ENCODE data around the gene TEX264.
"Not testable (repeated sequence)": the region's sequence is repeated elsewhere in the genome, so short reads cannot be mapped to it uniquely, and the experiment has no call there.

The TEX264 gene

DNA sequence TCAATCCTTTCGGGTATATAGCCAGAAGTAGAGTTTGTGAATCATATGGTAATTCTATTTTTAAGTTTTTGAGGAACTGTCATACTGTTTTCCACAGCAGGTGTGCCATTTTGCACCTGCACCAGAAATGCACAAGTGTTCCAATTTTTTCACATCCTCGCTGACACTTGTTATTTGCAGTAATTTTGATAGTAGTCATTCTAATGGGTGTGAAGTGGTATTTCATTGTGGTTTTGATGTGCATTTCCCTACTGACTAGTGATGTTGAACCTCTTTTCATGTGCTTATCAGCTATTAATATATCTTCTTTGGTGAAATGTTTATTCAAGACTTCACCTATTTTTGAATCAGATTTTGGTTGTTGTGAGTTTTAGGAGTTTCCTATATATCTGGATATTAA is 64.9 kb downstream of the TEX264 start:
- H3K4me2 ChIP-seq (ENCODE audit: low read depth, low read length, poor library complexity, severe bottlenecking): no peak overlapping the region
- no peaks in the 10 kb centered on the region for H3K9me2 ChIP-seq (replicated peaks; ENCODE audit: low read depth, low read length)
- no peaks in the 10 kb centered on the region for H3K36me3 ChIP-seq (ENCODE audit: insufficient read depth, low read length)
- peaks cover 6% of the 10 kb centered on the region for H3K4me1 ChIP-seq (ENCODE audit: insufficient read depth, low read length, poor library complexity, severe bottlenecking)
- TF ChIP-seq, protein P1, sequence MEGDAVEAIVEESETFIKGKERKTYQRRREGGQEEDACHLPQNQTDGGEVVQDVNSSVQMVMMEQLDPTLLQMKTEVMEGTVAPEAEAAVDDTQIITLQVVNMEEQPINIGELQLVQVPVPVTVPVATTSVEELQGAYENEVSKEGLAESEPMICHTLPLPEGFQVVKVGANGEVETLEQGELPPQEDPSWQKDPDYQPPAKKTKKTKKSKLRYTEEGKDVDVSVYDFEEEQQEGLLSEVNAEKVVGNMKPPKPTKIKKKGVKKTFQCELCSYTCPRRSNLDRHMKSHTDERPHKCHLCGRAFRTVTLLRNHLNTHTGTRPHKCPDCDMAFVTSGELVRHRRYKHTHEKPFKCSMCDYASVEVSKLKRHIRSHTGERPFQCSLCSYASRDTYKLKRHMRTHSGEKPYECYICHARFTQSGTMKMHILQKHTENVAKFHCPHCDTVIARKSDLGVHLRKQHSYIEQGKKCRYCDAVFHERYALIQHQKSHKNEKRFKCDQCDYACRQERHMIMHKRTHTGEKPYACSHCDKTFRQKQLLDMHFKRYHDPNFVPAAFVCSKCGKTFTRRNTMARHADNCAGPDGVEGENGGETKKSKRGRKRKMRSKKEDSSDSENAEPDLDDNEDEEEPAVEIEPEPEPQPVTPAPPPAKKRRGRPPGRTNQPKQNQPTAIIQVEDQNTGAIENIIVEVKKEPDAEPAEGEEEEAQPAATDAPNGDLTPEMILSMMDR (conservative IDR thresholded peaks at IDR 0.05; ENCODE audit: low read length): no peak
- no peak for TF ChIP-seq EZH2phosphoT487 (IDR thresholded peaks at IDR 0.05; ENCODE audit: borderline replicate concordance)
- H3K9ac ChIP-seq (ENCODE audit: low read depth, low read length, poor library complexity, severe bottlenecking): no peak overlapping the region
- no peaks in the 10 kb centered on the region for H3F3A ChIP-seq (ENCODE audit: low read depth)
- H3K4me3 ChIP-seq (ENCODE audit: low read length, poor library complexity, severe bottlenecking): no peak overlapping the region
- no peaks in the 10 kb centered on the region for H4K20me1 ChIP-seq (ENCODE audit: insufficient read depth, low read length, poor library complexity, severe bottlenecking)
- no peaks in the 10 kb centered on the region for H3K79me2 ChIP-seq (ENCODE audit: insufficient read depth, low read length)
- no peak overlapping the region for H2AFZ ChIP-seq (ENCODE audit: low read length)
- no peaks in the 10 kb centered on the region for H3K27me3 ChIP-seq (ENCODE audit: insufficient read depth, low read length, poor library complexity, severe bottlenecking)
- no peaks in the 10 kb centered on the region for H3K9me3 ChIP-seq (ENCODE audit: insufficient read depth, low read depth, low read length)

- Histone ChIP-seq H3K9me2 (replicated peaks; ENCODE audit: low read depth, low read length) (no peaks in the 10 kb centered on the region), H3K4me2 (ENCODE audit: low read depth, low read length, poor library complexity, severe bottlenecking) (no peak overlapping the region), H3K36me3 (ENCODE audit: insufficient read depth, low read length) (no peaks in the 10 kb centered on the region), H3F3A (ENCODE audit: low read depth) (no peaks in the 10 kb centered on the region), H4K20me1 (ENCODE audit: insufficient read depth, low read length, poor library complexity, severe bottlenecking) (no peaks in the 10 kb centered on the region), H3K9ac (ENCODE audit: low read depth, low read length, poor library complexity, severe bottlenecking) (no peak overlapping the region), H3K27me3 (ENCODE audit: insufficient read depth, low read length, poor library complexity, severe bottlenecking) (no peaks in the 10 kb centered on the region), H2AFZ (ENCODE audit: low read length) (no peak overlapping the region), H3K4me1 (ENCODE audit: insufficient read depth, low read length, poor library complexity, severe bottlenecking) (peaks cover 6% of the 10 kb centered on the region), H3K4me3 (ENCODE audit: low read length, poor library complexity, severe bottlenecking) (no peak overlapping the region), H3K9me3 (ENCODE audit: insufficient read depth, low read depth, low read length) (no peaks in the 10 kb centered on the region), H3K79me2 (ENCODE audit: insufficient read depth, low read length) (no peaks in the 10 kb centered on the region)
- no peak for TF ChIP-seq EZH2phosphoT487 (IDR thresholded peaks at IDR 0.05; ENCODE audit: borderline replicate concordance)
- TF ChIP-seq, protein P1 (conservative IDR thresholded peaks at IDR 0.05; ENCODE audit: low read length): no peak
Observed at GRCh38 chr3:51739110-51739509, 68.1 kb downstream of the TEX264 start.

GRCh38 chr3:51742320-51742719 is 71.3 kb downstream of the TEX264 start:
- H3K36me3 ChIP-seq (ENCODE audit: insufficient read depth, low read length); H3K9ac ChIP-seq (ENCODE audit: low read depth, low read length, poor library complexity, severe bottlenecking); H3K9me3 ChIP-seq (ENCODE audit: insufficient read depth, low read depth, low read length); H3K27me3 ChIP-seq (ENCODE audit: insufficient read depth, low read length, poor library complexity, severe bottlenecking); H3K79me2 ChIP-seq (ENCODE audit: insufficient read depth, low read length); H3K4me2 ChIP-seq (ENCODE audit: low read depth, low read length, poor library complexity, severe bottlenecking); H3K4me1 ChIP-seq (ENCODE audit: insufficient read depth, low read length, poor library complexity, severe bottlenecking); H4K20me1 ChIP-seq (ENCODE audit: insufficient read depth, low read length, poor library complexity, severe bottlenecking); H3K4me3 ChIP-seq (ENCODE audit: low read length, poor library complexity, severe bottlenecking); H3K9me2 ChIP-seq (replicated peaks; ENCODE audit: low read depth, low read length); H3F3A ChIP-seq (ENCODE audit: low read depth); H2AFZ ChIP-seq (ENCODE audit: low read length): not testable (repeated sequence)

DNA sequence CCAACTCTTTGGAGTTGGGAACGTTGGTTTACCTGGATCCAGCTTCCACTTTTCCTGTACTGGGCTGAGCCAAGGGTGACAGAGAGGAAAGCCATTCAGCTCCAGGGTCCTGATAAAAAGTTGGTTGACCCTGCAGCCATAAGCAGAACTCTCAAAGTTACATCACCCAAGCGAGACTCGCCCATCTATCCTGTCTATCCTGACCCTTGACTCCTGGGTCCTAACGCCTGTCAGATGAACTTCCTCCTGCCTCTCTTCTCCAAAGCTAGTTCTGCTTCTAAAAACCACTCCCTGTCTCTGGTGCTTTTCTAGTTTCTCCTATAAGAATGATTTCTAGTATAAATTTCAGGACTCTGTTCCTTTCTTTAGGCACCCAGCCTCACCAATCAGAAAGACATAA is 71.9 kb downstream of the TEX264 start:
- H3F3A ChIP-seq (ENCODE audit: low read depth); H3K9me2 ChIP-seq (replicated peaks; ENCODE audit: low read depth, low read length); H3K4me3 ChIP-seq (ENCODE audit: low read length, poor library complexity, severe bottlenecking); H3K9ac ChIP-seq (ENCODE audit: low read depth, low read length, poor library complexity, severe bottlenecking); H3K79me2 ChIP-seq (ENCODE audit: insufficient read depth, low read length); H3K9me3 ChIP-seq (ENCODE audit: insufficient read depth, low read depth, low read length); H3K27me3 ChIP-seq (ENCODE audit: insufficient read depth, low read length, poor library complexity, severe bottlenecking); H3K4me2 ChIP-seq (ENCODE audit: low read depth, low read length, poor library complexity, severe bottlenecking); H4K20me1 ChIP-seq (ENCODE audit: insufficient read depth, low read length, poor library complexity, severe bottlenecking); H3K36me3 ChIP-seq (ENCODE audit: insufficient read depth, low read length); H2AFZ ChIP-seq (ENCODE audit: low read length); H3K4me1 ChIP-seq (ENCODE audit: insufficient read depth, low read length, poor library complexity, severe bottlenecking): not testable (repeated sequence)
- TF ChIP-seq, protein P1 (conservative IDR thresholded peaks at IDR 0.05; ENCODE audit: low read length): peak; percentile 29; the same call in 1 of the 2 replicates

All from Loucy (cell line).